WTC11 (cell line): ENCODE results near the gene RIPOR1. TPM values are rescaled to one million over a fixed set of nuclear protein-coding genes. Genes with fewer than 3 reads are reported as not detected.
"Not testable (repeated sequence)": the region's sequence is repeated elsewhere in the genome, so short reads cannot be mapped to it uniquely, and the experiment has no call there.

ENCODE experiments used
- ATAC-seq: fragments of 200-7000 bp; cut with Tn5 transposase; 2 replicates; pipeline ENCODE4 v1.10.0; 2021; ENCODE audit warnings: mild to moderate bottlenecking, moderate library complexity
- CTCF ChIA-PET: fragments of 300-600 bp; sonication (Branson Sonifier 250); formaldehyde crosslinking; loops from one replicate; lab custom pipeline; 2021; ENCODE audit warnings: antibody characterized with exemption; lab: Charles Lee
- POLR2A ChIA-PET: fragments of 350-600 bp; sonication (Branson Sonifier 250); formaldehyde crosslinking; loops from one replicate; lab custom pipeline; 2021; ENCODE audit warnings: antibody characterized with exemption; lab: Charles Lee
- DNase-seq: peaks from one replicate; pipeline ENCODE4 v3.0.0; 2021; ENCODE audit warnings: low spot score
- H3K27ac Mint-ChIP-seq: 2 replicates; pipeline ENCODE4 v1.8.0; 2021; ENCODE audit warnings: mixed read lengths
- H3K27me3 Mint-ChIP-seq: 2 replicates; pipeline ENCODE4 v1.8.0; 2021; ENCODE audit warnings: low read depth, mild to moderate bottlenecking, moderate library complexity, mixed read lengths
- H3K36me3 Mint-ChIP-seq: 2 replicates; pipeline ENCODE4 v1.8.0; 2021; ENCODE audit warnings: mixed read lengths
- H3K4me1 Mint-ChIP-seq: 2 replicates; pipeline ENCODE4 v1.8.0; 2022; ENCODE audit warnings: mixed read lengths
- H3K4me3 Mint-ChIP-seq: 2 replicates; pipeline ENCODE4 v1.8.0; 2021; ENCODE audit warnings: mild to moderate bottlenecking, moderate library complexity, mixed read lengths
- H3K9me3 Mint-ChIP-seq: 2 replicates; pipeline ENCODE4 v1.8.0; 2021; ENCODE audit warnings: mixed read lengths
- ETV6 ChIP-seq: sonication (generic); formaldehyde crosslinking; IDR thresholded peaks from 2 replicates; pipeline ENCODE4 v1.8.1; 2022; ENCODE audit warnings: mild to moderate bottlenecking, missing genetic modification reagents
- KAT7 ChIP-seq: sonication (generic); formaldehyde crosslinking; IDR thresholded peaks from 2 replicates; pipeline ENCODE4 v1.8.1; 2023; ENCODE audit warnings: missing genetic modification reagents, mild to moderate bottlenecking, borderline replicate concordance
- SP1 ChIP-seq: sonication (generic); formaldehyde crosslinking; conservative IDR thresholded peaks from 2 replicates; pipeline ENCODE4 v1.8.1; 2022; ENCODE audit warnings: missing genetic modification reagents
- ZNF121 ChIP-seq: sonication (generic); formaldehyde crosslinking; IDR thresholded peaks from 2 replicates; pipeline ENCODE4 v1.8.0; 2023; ENCODE audit warnings: missing genetic modification reagents
- ZNF138 ChIP-seq: sonication (generic); formaldehyde crosslinking; conservative IDR thresholded peaks from 2 replicates; pipeline ENCODE4 v1.8.1; 2022; ENCODE audit warnings: mild to moderate bottlenecking, moderate library complexity, missing genetic modification reagents
- total RNA-seq: library from RNA; stranded (reverse); gene quantifications from 3 replicates; pipeline ENCODE4 v1.2.3, GENCODE V29; 2021
- TF ChIP-seq, protein P1 (sequence below): sonication (generic); formaldehyde crosslinking; IDR thresholded peaks from 2 replicates; pipeline ENCODE4 v1.8.0; 2023; ENCODE audit warnings: missing genetic modification reagents
- TF ChIP-seq, protein P2 (sequence below): sonication (generic); formaldehyde crosslinking; IDR thresholded peaks from 2 replicates; pipeline ENCODE4 v1.8.1; 2022; ENCODE audit warnings: low read depth, missing genetic modification reagents, borderline replicate concordance
- TF ChIP-seq, protein P3 (sequence below): sonication (generic); formaldehyde crosslinking; IDR thresholded peaks from 2 replicates; pipeline ENCODE4 v1.8.0; 2022; ENCODE audit warnings: missing genetic modification reagents
- TF ChIP-seq, protein P4 (sequence below): sonication (generic); formaldehyde crosslinking; IDR thresholded peaks from 2 replicates; pipeline ENCODE4 v1.8.1; 2022; ENCODE audit warnings: low read depth, mild to moderate bottlenecking, moderate library complexity, missing genetic modification reagents, borderline replicate concordance
- TF ChIP-seq, protein P5 (sequence below): fragments of 250-450 bp; sonication (Bioruptor Pico); IDR thresholded peaks from 2 replicates; pipeline ENCODE4 v1.9.0; 2021; ENCODE audit warnings: mild to moderate bottlenecking, borderline replicate concordance
- TF ChIP-seq, protein P6 (sequence below): fragments of 200-600 bp; IDR thresholded peaks from 2 replicates; pipeline ENCODE4 v1.8.0; 2022; ENCODE audit warnings: antibody characterized with exemption

The RIPOR1 gene
- total RNA-seq, 1 experiment from 2014 or later, result 14.9 TPM

DNA sequence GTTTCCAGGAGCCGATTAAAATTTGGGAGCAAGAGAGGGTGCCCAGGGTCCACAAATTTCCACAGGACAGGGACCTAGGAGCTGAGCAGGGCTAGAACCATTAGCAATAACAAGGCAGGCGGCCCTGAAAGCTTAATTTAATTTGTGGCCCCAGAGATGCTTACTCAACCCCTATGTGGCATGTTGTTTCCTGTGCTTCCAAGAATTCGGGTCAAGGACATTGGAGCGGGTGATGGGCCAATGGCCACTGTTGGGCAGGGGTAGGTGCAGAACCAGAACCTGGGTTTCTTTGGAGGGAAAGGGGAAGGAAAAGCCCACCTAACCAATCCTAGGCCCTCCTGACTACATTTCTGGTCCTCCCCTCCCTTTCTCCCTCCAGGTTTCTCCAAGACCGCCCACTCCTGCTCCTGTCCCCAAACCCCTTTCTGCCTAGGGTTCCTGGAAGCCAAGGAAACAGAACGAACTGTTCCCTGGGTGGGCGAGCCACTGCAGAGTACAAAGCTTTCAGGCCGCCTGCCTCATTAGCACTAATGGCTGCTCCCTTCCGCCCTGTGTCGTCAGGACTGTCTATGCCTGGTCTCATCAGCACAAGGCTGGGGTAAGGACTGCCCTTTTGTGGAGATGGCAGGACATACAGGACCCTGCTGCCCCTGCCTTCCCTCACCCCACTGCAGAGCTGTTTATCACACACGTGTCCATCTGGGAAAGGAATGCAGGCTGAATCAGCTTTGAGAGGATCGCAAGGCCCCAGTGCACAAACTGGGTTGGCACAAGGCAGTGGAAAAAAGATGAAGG lies 44.7 kb upstream of the RIPOR1 start (continued):
- TF ChIP-seq ETV6 (CRISPR knock-in tag) (no peak), KAT7 (CRISPR knock-in tag) (no peak), ZNF138 (CRISPR knock-in tag) (no peak)
- TF ChIP-seq, protein P1, sequence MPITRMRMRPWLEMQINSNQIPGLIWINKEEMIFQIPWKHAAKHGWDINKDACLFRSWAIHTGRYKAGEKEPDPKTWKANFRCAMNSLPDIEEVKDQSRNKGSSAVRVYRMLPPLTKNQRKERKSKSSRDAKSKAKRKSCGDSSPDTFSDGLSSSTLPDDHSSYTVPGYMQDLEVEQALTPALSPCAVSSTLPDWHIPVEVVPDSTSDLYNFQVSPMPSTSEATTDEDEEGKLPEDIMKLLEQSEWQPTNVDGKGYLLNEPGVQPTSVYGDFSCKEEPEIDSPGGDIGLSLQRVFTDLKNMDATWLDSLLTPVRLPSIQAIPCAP (CRISPR knock-in tag), result no peak
- TF ChIP-seq, protein P2, sequence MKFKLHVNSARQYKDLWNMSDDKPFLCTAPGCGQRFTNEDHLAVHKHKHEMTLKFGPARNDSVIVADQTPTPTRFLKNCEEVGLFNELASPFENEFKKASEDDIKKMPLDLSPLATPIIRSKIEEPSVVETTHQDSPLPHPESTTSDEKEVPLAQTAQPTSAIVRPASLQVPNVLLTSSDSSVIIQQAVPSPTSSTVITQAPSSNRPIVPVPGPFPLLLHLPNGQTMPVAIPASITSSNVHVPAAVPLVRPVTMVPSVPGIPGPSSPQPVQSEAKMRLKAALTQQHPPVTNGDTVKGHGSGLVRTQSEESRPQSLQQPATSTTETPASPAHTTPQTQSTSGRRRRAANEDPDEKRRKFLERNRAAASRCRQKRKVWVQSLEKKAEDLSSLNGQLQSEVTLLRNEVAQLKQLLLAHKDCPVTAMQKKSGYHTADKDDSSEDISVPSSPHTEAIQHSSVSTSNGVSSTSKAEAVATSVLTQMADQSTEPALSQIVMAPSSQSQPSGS (CRISPR knock-in tag), result no peak
- TF ChIP-seq, protein P3, sequence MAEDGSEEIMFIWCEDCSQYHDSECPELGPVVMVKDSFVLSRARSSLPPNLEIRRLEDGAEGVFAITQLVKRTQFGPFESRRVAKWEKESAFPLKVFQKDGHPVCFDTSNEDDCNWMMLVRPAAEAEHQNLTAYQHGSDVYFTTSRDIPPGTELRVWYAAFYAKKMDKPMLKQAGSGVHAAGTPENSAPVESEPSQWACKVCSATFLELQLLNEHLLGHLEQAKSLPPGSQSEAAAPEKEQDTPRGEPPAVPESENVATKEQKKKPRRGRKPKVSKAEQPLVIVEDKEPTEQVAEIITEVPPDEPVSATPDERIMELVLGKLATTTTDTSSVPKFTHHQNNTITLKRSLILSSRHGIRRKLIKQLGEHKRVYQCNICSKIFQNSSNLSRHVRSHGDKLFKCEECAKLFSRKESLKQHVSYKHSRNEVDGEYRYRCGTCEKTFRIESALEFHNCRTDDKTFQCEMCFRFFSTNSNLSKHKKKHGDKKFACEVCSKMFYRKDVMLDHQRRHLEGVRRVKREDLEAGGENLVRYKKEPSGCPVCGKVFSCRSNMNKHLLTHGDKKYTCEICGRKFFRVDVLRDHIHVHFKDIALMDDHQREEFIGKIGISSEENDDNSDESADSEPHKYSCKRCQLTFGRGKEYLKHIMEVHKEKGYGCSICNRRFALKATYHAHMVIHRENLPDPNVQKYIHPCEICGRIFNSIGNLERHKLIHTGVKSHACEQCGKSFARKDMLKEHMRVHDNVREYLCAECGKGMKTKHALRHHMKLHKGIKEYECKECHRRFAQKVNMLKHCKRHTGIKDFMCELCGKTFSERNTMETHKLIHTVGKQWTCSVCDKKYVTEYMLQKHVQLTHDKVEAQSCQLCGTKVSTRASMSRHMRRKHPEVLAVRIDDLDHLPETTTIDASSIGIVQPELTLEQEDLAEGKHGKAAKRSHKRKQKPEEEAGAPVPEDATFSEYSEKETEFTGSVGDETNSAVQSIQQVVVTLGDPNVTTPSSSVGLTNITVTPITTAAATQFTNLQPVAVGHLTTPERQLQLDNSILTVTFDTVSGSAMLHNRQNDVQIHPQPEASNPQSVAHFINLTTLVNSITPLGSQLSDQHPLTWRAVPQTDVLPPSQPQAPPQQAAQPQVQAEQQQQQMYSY (CRISPR knock-in tag), result no peak
- TF ChIP-seq, protein P4, sequence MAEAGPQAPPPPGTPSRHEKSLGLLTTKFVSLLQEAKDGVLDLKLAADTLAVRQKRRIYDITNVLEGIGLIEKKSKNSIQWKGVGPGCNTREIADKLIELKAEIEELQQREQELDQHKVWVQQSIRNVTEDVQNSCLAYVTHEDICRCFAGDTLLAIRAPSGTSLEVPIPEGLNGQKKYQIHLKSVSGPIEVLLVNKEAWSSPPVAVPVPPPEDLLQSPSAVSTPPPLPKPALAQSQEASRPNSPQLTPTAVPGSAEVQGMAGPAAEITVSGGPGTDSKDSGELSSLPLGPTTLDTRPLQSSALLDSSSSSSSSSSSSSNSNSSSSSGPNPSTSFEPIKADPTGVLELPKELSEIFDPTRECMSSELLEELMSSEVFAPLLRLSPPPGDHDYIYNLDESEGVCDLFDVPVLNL, result no peak
- TF ChIP-seq, protein P5, sequence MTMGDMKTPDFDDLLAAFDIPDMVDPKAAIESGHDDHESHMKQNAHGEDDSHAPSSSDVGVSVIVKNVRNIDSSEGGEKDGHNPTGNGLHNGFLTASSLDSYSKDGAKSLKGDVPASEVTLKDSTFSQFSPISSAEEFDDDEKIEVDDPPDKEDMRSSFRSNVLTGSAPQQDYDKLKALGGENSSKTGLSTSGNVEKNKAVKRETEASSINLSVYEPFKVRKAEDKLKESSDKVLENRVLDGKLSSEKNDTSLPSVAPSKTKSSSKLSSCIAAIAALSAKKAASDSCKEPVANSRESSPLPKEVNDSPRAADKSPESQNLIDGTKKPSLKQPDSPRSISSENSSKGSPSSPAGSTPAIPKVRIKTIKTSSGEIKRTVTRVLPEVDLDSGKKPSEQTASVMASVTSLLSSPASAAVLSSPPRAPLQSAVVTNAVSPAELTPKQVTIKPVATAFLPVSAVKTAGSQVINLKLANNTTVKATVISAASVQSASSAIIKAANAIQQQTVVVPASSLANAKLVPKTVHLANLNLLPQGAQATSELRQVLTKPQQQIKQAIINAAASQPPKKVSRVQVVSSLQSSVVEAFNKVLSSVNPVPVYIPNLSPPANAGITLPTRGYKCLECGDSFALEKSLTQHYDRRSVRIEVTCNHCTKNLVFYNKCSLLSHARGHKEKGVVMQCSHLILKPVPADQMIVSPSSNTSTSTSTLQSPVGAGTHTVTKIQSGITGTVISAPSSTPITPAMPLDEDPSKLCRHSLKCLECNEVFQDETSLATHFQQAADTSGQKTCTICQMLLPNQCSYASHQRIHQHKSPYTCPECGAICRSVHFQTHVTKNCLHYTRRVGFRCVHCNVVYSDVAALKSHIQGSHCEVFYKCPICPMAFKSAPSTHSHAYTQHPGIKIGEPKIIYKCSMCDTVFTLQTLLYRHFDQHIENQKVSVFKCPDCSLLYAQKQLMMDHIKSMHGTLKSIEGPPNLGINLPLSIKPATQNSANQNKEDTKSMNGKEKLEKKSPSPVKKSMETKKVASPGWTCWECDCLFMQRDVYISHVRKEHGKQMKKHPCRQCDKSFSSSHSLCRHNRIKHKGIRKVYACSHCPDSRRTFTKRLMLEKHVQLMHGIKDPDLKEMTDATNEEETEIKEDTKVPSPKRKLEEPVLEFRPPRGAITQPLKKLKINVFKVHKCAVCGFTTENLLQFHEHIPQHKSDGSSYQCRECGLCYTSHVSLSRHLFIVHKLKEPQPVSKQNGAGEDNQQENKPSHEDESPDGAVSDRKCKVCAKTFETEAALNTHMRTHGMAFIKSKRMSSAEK (CRISPR knock-in tag), result no peak
- TF ChIP-seq, protein P6, sequence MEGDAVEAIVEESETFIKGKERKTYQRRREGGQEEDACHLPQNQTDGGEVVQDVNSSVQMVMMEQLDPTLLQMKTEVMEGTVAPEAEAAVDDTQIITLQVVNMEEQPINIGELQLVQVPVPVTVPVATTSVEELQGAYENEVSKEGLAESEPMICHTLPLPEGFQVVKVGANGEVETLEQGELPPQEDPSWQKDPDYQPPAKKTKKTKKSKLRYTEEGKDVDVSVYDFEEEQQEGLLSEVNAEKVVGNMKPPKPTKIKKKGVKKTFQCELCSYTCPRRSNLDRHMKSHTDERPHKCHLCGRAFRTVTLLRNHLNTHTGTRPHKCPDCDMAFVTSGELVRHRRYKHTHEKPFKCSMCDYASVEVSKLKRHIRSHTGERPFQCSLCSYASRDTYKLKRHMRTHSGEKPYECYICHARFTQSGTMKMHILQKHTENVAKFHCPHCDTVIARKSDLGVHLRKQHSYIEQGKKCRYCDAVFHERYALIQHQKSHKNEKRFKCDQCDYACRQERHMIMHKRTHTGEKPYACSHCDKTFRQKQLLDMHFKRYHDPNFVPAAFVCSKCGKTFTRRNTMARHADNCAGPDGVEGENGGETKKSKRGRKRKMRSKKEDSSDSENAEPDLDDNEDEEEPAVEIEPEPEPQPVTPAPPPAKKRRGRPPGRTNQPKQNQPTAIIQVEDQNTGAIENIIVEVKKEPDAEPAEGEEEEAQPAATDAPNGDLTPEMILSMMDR, result no peak

DNA sequence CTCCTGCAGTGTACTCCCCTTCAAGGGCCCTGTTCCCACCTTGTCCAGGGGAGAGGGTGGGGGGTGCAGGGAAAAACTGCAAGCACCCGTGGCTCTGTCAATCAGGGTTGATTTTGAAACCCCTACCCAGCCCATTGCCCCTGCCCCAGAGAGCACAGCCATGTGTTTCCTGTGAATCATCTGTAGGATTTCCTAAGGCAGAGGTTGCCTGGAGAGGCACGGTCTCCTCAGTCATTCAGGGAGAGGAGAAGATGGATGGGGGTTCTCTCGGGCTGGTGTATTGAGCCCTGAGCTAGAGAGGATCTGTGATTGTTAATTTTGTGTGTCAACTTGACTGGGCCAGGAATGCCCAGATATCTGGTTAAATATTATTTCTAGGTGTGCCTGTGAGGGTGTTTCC lies 41.8 kb upstream of the RIPOR1 start:
- H3K4me1 Mint-ChIP-seq, result peaks cover 14% of the 10 kb centered on the region
- POLR2A ChIA-PET, result no interaction called here
- ATAC-seq, result no peak
- H3K27ac Mint-ChIP-seq, result no peak overlapping the region
- H3K4me3 Mint-ChIP-seq, result no peak overlapping the region
- H3K27me3 Mint-ChIP-seq, result peaks cover 94% of the 10 kb centered on the region
- no peak for TF ChIP-seq SP1 (CRISPR knock-in tag)
- TF ChIP-seq, protein P3 (CRISPR knock-in tag), result no peak
- no peak for TF ChIP-seq ZNF121 (CRISPR knock-in tag)
- TF ChIP-seq, all 79 proteins: peak for 0
- CTCF ChIA-PET, result interaction anchor here (0.8 kb wide), 1 partner anchor 30 kb away, joined by 3 read pairs; no protein-coding TSS in a partner anchor
- DNase-seq, result no peak
- Mint-ChIP-seq H3K9me3 (peaks cover 6% of the 10 kb centered on the region; the same call in 1 of the 2 replicates), H3K36me3 (no peaks in the 10 kb centered on the region)

DNA sequence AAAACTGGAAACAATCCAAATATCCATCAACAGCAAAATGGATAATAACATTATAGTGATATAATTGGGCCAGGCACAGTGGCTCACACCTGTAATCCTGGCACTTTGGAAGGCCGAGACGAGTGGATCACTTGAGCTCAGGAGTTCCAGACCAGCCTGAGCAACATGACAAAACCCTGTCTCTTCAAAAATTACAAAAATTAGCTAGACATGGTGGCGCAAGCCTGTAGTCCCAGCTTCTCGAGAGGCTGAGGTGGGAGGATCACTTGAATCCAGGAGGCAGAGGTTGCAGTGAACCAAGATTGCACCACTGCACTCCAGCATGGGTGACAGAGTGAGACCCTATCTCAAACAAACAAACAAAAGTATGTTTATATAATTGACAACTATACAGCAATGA lies 41.1 kb upstream of the RIPOR1 start:
- POLR2A ChIA-PET, H3K36me3 Mint-ChIP-seq, H3K27ac Mint-ChIP-seq, DNase-seq, H3K9me3 Mint-ChIP-seq, H3K4me3 Mint-ChIP-seq, ATAC-seq: not testable (repeated sequence)
- Mint-ChIP-seq H3K4me1 (peaks cover 11% of the 10 kb centered on the region), H3K27me3 (peaks cover 96% of the 10 kb centered on the region)
- CTCF ChIA-PET, result interaction anchor here (0.8 kb wide), 1 partner anchor 31 kb away, joined by 3 read pairs; no protein-coding TSS in a partner anchor
